GM12878 (cell line): ENCODE data around the gene AGAP1. TPM values are rescaled to one million over a fixed set of nuclear protein-coding genes. Genes with fewer than 3 reads are reported as not detected.

Source experiments
- ATAC-seq: fragments of 200-7000 bp; cut with Tn5 transposase; 3 replicates; pipeline ENCODE4 v1.9.1; 2020; ENCODE audit warnings: mild to moderate bottlenecking, moderate library complexity
- BruUV-seq: library from RNA; stranded (reverse); fragments of 400-500 nt; replicated peaks from 2 replicates; lab custom pipeline; 2021; lab: Mats Ljungman, UMichigan
- CTCF ChIA-PET: fragments of 300-600 bp; sonication (Branson Sonifier 250); formaldehyde crosslinking; extraction: SDS; loops from one replicate; lab custom pipeline; 2021; ENCODE audit warnings: inconsistent platforms; lab: Yijun Ruan, JAX
- POLR2A ChIA-PET: fragments of 350-600 bp; formaldehyde crosslinking; extraction: SDS; loops from one replicate; lab custom pipeline; 2021; ENCODE audit warnings: inconsistent platforms; lab: Charles Lee
- RAD21 ChIA-PET: fragments of 300-600 bp; sonication (Branson Sonifier 250); formaldehyde crosslinking; loops from one replicate; lab custom pipeline; 2023; ENCODE audit warnings: antibody characterized with exemption; ENCODE audit not compliant: unreplicated experiment; lab: Charles Lee
- SMC1A ChIA-PET: fragments of 300-600 bp; sonication (Branson Sonifier 250); formaldehyde crosslinking; loops from one replicate; lab custom pipeline; 2023; ENCODE audit not compliant: unreplicated experiment, uncharacterized antibody; lab: Charles Lee
- DNase-seq: peaks from one replicate; pipeline ENCODE4 v3.0.0-alpha.2; 2011; ENCODE audit warnings: low read depth, low spot score
- FAIRE-seq: peaks from 3 replicates; lab custom pipeline; 2011; peaks lifted over from hg19 to GRCh38; lab: Jason Lieb, UNC
- H2AFZ ChIP-seq: 2 replicates; pipeline ENCODE4 v1.6.0; 2011; ENCODE audit warnings: low read depth, low read length, control low read depth; ENCODE audit not compliant: control insufficient read depth
- H3K27ac ChIP-seq: 2 replicates; pipeline ENCODE4 v1.5.1; 2011; ENCODE audit warnings: control low read depth; ENCODE audit not compliant: control insufficient read depth, insufficient read depth
- H3K27me3 ChIP-seq, 2 experiments: replicated peaks in 1 of 2; 2 replicates each; pipeline versions ENCODE4 v1.6.0 to v1.6.1; 2011; ENCODE audit warnings: low read length in 1 of 2; ENCODE audit not compliant: control insufficient read depth in 2 of 2, insufficient read depth in 2 of 2
- H3K36me3 ChIP-seq, 2 experiments: 2 replicates each; pipeline ENCODE4 v1.5.1; 2011; ENCODE audit warnings: low read length in 1 of 2; ENCODE audit not compliant: control insufficient read depth in 2 of 2, insufficient read depth in 2 of 2
- H3K4me1 ChIP-seq: 2 replicates; pipeline ENCODE4 v1.6.1; 2011; ENCODE audit warnings: mild to moderate bottlenecking, low read length, moderate library complexity, mixed read lengths; ENCODE audit not compliant: control insufficient read depth, insufficient read depth
- H3K4me2 ChIP-seq: 2 replicates; pipeline ENCODE4 v1.6.0; 2011; ENCODE audit warnings: control low read depth; ENCODE audit not compliant: control insufficient read depth, insufficient read depth
- H3K4me3 ChIP-seq: fragments of 200-600 bp; sonication (generic); 2 replicates; pipeline ENCODE4 v1.5.1; 2016
- H3K79me2 ChIP-seq: 2 replicates; pipeline ENCODE4 v1.6.0; 2011; ENCODE audit warnings: low read length; ENCODE audit not compliant: control insufficient read depth, insufficient read depth
- H3K9ac ChIP-seq: 2 replicates; pipeline ENCODE4 v1.8.0; 2011; ENCODE audit warnings: low read length, control low read depth, mixed read lengths; ENCODE audit not compliant: control insufficient read depth, insufficient read depth
- H3K9me3 ChIP-seq: replicated peaks from 3 replicates; pipeline ENCODE4 v1.5.1; 2011; ENCODE audit warnings: mild to moderate bottlenecking, low read length; ENCODE audit not compliant: control insufficient read depth, insufficient read depth
- H4K20me1 ChIP-seq: 2 replicates; pipeline ENCODE4 v1.6.0; 2011; ENCODE audit not compliant: control insufficient read depth, insufficient read depth
- BCL3 ChIP-seq: IDR thresholded peaks from 2 replicates; pipeline ENCODE4 v1.6.1; 2011; ENCODE audit warnings: borderline replicate concordance, low read depth, mild to moderate bottlenecking, moderate library complexity, low read length; ENCODE audit not compliant: insufficient read depth, poor library complexity, severe bottlenecking
- CHD2 ChIP-seq: IDR thresholded peaks from 2 replicates; pipeline ENCODE4 v1.6.1; 2011; ENCODE audit warnings: low read depth, low read length, improper control_type of control experiment, borderline replicate concordance
- HDAC6 ChIP-seq: fragments of 200-600 bp; sonication (generic); IDR thresholded peaks from one replicate; pipeline ENCODE4 v1.8.0; 2017; ENCODE audit warnings: antibody characterized with exemption; ENCODE audit not compliant: unreplicated experiment
- IRF5 ChIP-seq: fragments of 450-650 bp; IDR thresholded peaks from 2 replicates; pipeline ENCODE4 v1.6.1; 2017; ENCODE audit warnings: borderline replicate concordance
- PAX5 ChIP-seq: IDR thresholded peaks from 2 replicates; pipeline ENCODE4 v1.6.1; 2011; ENCODE audit warnings: low read depth, low read length, borderline replicate concordance
- PML ChIP-seq: IDR thresholded peaks from 2 replicates; pipeline ENCODE4 v1.6.1; 2012; ENCODE audit warnings: low read length, inconsistent platforms
- PRDM15 ChIP-seq: fragments of 450-650 bp; formaldehyde crosslinking; IDR thresholded peaks from 2 replicates; pipeline ENCODE4 v1.4.0; 2020; ENCODE audit warnings: mild to moderate bottlenecking, moderate library complexity
- RUNX3 ChIP-seq: IDR thresholded peaks from 2 replicates; pipeline ENCODE4 v1.6.1; 2012; ENCODE audit warnings: low read length, inconsistent platforms
- SP1 ChIP-seq: IDR thresholded peaks from one replicate; pipeline ENCODE4 v1.6.1; 2011; ENCODE audit warnings: low read depth, low read length
- SREBF2 ChIP-seq: IDR thresholded peaks from 2 replicates; pipeline ENCODE4 v1.6.1; 2012; ENCODE audit warnings: mild to moderate bottlenecking, low read length
- TCF7 ChIP-seq: IDR thresholded peaks from 2 replicates; pipeline ENCODE4 v1.6.1; 2014; ENCODE audit warnings: antibody characterized with exemption, borderline replicate concordance
- ZBED1 ChIP-seq: IDR thresholded peaks from 2 replicates; pipeline ENCODE4 v1.6.1; 2016; ENCODE audit warnings: borderline replicate concordance
- WGBS: methylation state at CpG from one replicate; pipeline ENCODE4 v1.1.6; 2016; ENCODE audit warnings: low lambda C conversion rate; ENCODE audit not compliant: insufficient replicate concordance, insufficient coverage; ENCODE audit errors: missing lambda C conversion rate; 5-methylcytosine and 5-hydroxymethylcytosine counted together
- in situ Hi-C: fragments of 300-500 bp; cut with MboI; formaldehyde crosslinking; loops from 9 replicates; pipeline ENCODE4 v1.14.3; 2018; ENCODE audit warnings: mixed read lengths
- intact Hi-C: fragments of 100-400 bp; cut with micrococcal nuclease; formaldehyde crosslinking; loops from one replicate; pipeline ENCODE4 v1.14.2; 2022; ENCODE audit not compliant: unreplicated experiment
- polyA plus RNA-seq, 11 experiments: library from polyadenylated mRNA; depleted of rRNA in 4 of 11; unstranded in 6 of 11; stranded (reverse) in 5 of 11; fragments of >200 nt; fragmentation: Nextera tagmentation in 4 of 11; fragmentation: Illumina TruSeq in 1 of 11; extraction: Ambion mirVana in 4 of 11; extraction: Trizol in 1 of 11; gene quantifications; 1 replicate in 1 of 11; 2 replicates in 10 of 11; pipeline versions ENCODE4 v1.2.1 to v1.2.3, GENCODE V29; 2011 to 2016; ENCODE audit warnings: inconsistent platforms in 2 of 11, missing spikeins in 2 of 11, low read depth in 1 of 11
- total RNA-seq, 4 experiments: library from RNA; depleted of rRNA in 3 of 4; stranded (reverse); fragments of >200 nt in 3 of 4; fragmentation: Illumina TruSeq in 1 of 4; extraction: Trizol in 1 of 4; gene quantifications; 2 replicates each; pipeline versions ENCODE4 v1.2.1 to v1.2.3, GENCODE V29; 2013 to 2021

The AGAP1 gene
- total and polyA plus RNA-seq, 10 of the 15 experiments (the other 5 are each of a cell fraction or from before 2014, with no cell fraction given), result 0.05 to 0.15 (median 0.06) TPM; not detected in 7

GRCh38 chr2:236162031-236162845 lies 668.4 kb downstream of the AGAP1 start (continued):
- TF ChIP-seq BCL3, result no peak
- no peak for TF ChIP-seq PRDM15
- TF ChIP-seq HDAC6, result no peak
- no peak for TF ChIP-seq RUNX3

- Histone ChIP-seq H3K36me3 (no peaks in the 10 kb centered on the region), H3K9me3 (peaks cover 2% of the 10 kb centered on the region; the same call in 2 of the 3 replicates), H4K20me1 (no peaks in the 10 kb centered on the region), H3K4me2 (no peak overlapping the region), H3K27ac (no peak overlapping the region), H3K4me3 (no peak overlapping the region), H3K4me1 (no peaks in the 10 kb centered on the region), H3K27me3 (peaks cover 4 to 10% of the 10 kb centered on the region in 2 experiments; a peak in 3 of 4 replicates), H3K79me2 (no peaks in the 10 kb centered on the region), H3K9ac (no peak overlapping the region), H2AFZ (no peak overlapping the region)
- WGBS, result 40% methylated on average over 30 of the region's 33 CpGs
- no peak for FAIRE-seq
- intact Hi-C loops (no loop called here), in situ Hi-C loops (no loop called here)
- ATAC-seq, result no peak
- CTCF ChIA-PET, result no interaction called here
- no TSS peak for BruUV-seq
- no peak for TF ChIP-seq PAX5
- no peak for TF ChIP-seq BCL3
- TF ChIP-seq CHD2, result no peak
- TF ChIP-seq IRF5, result no peak
- TF ChIP-seq PML, result no peak
- no peak for TF ChIP-seq TCF7
- TF ChIP-seq SP1, result no peak
- TF ChIP-seq ZBED1, result no peak
- TF ChIP-seq SREBF2, result no peak
- SMC1A ChIA-PET, result no interaction called here
- no peak for DNase-seq
- RAD21 ChIA-PET, result no interaction called here
- POLR2A ChIA-PET, result no interaction called here
Measured at GRCh38 chr2:236162882-236163470, 669.1 kb downstream of the AGAP1 start.
